ENCODE results near the gene EPHA7. TPM values are rescaled to one million over a fixed set of nuclear protein-coding genes. Genes with fewer than 3 reads are reported as not detected.

EPHA7 gene
- total RNA-seq, 1 experiment from 2014 or later: 10.7 TPM

- intact Hi-C loops (cut with micrococcal nuclease; ENCODE audit: unreplicated experiment): no loop called here
- BruUV-seq (replicated peaks): no TSS peak
- DNase-seq (ENCODE audit: low spot score): no peak
- Histone ChIP-seq H3K9me3 (ENCODE audit: low read depth, low read length, poor library complexity, severe bottlenecking) (no peaks in the 10 kb centered on the region), H3K27ac (ENCODE audit: low read depth, low read length, poor library complexity, severe bottlenecking) (no peak overlapping the region), H3K27me3 (replicated peaks; ENCODE audit: insufficient read depth, low read depth, low read length, poor library complexity) (no peaks in the 10 kb centered on the region), H3K4me3 (ENCODE audit: low read depth, low read length, poor library complexity, severe bottlenecking) (no peak overlapping the region), H3K36me3 (ENCODE audit: insufficient read depth, low read length, poor library complexity, severe bottlenecking) (no peaks in the 10 kb centered on the region), H3K4me1 (ENCODE audit: insufficient read depth, low read length, poor library complexity, severe bottlenecking) (no peaks in the 10 kb centered on the region)
- ChIA-PET CTCF (no interaction called here), POLR2A (ENCODE audit: low non-redundant PET) (no interaction called here)
- TF ChIP-seq CTCF (conservative IDR thresholded peaks at IDR 0.05; ENCODE audit: low read depth, low read length) (no peak), EZH2 (IDR thresholded peaks at IDR 0.05; ENCODE audit: borderline replicate concordance, low read depth, low read length, poor library complexity, severe bottlenecking) (no peak)
These were observed 101.2 kb downstream of the EPHA7 start for GRCh38 chr6:93318121-93318520.

- no peak for TF ChIP-seq EZH2 (IDR thresholded peaks at IDR 0.05; ENCODE audit: borderline replicate concordance, low read depth, low read length, poor library complexity, severe bottlenecking)
- TF ChIP-seq CTCF (conservative IDR thresholded peaks at IDR 0.05; ENCODE audit: low read depth, low read length): no peak
- Histone ChIP-seq H3K4me1 (ENCODE audit: insufficient read depth, low read length, poor library complexity, severe bottlenecking) (no peaks in the 10 kb centered on the region), H3K27ac (ENCODE audit: low read depth, low read length, poor library complexity, severe bottlenecking) (no peak overlapping the region), H3K9me3 (ENCODE audit: low read depth, low read length, poor library complexity, severe bottlenecking) (no peaks in the 10 kb centered on the region), H3K4me3 (ENCODE audit: low read depth, low read length, poor library complexity, severe bottlenecking) (no peak overlapping the region), H3K27me3 (replicated peaks; ENCODE audit: insufficient read depth, low read depth, low read length, poor library complexity) (no peaks in the 10 kb centered on the region), H3K36me3 (ENCODE audit: insufficient read depth, low read length, poor library complexity, severe bottlenecking) (no peaks in the 10 kb centered on the region)
- BruUV-seq (replicated peaks): no TSS peak
- POLR2A ChIA-PET (ENCODE audit: low non-redundant PET): no interaction called here
- no peak for DNase-seq (ENCODE audit: low spot score)
- intact Hi-C loops (cut with micrococcal nuclease; ENCODE audit: unreplicated experiment): no loop called here
- CTCF ChIA-PET: no interaction called here
These were observed 101.8 kb downstream of the EPHA7 start for GRCh38 chr6:93317592-93317991.

- H3K4me1 ChIP-seq (ENCODE audit: insufficient read depth, low read length, poor library complexity, severe bottlenecking): no peaks in the 10 kb centered on the region
- no peak for TF ChIP-seq CTCF (conservative IDR thresholded peaks at IDR 0.05; ENCODE audit: low read depth, low read length)
- no peak for TF ChIP-seq EZH2 (IDR thresholded peaks at IDR 0.05; ENCODE audit: borderline replicate concordance, low read depth, low read length, poor library complexity, severe bottlenecking)
- ChIA-PET CTCF (no interaction called here), POLR2A (ENCODE audit: low non-redundant PET) (no interaction called here)
- H3K4me3 ChIP-seq (ENCODE audit: low read depth, low read length, poor library complexity, severe bottlenecking): no peak overlapping the region
- no peak overlapping the region for H3K27ac ChIP-seq (ENCODE audit: low read depth, low read length, poor library complexity, severe bottlenecking)
- intact Hi-C loops (cut with micrococcal nuclease; ENCODE audit: unreplicated experiment): no loop called here
- DNase-seq (ENCODE audit: low spot score): no peak
- no peaks in the 10 kb centered on the region for H3K27me3 ChIP-seq (replicated peaks; ENCODE audit: insufficient read depth, low read depth, low read length, poor library complexity)
- H3K9me3 ChIP-seq (ENCODE audit: low read depth, low read length, poor library complexity, severe bottlenecking): no peaks in the 10 kb centered on the region
- BruUV-seq (replicated peaks): no TSS peak
- H3K36me3 ChIP-seq (ENCODE audit: insufficient read depth, low read length, poor library complexity, severe bottlenecking): no peaks in the 10 kb centered on the region
These were observed 111.6 kb downstream of the EPHA7 start for GRCh38 chr6:93307505-93308409.

All from A673 (cell line).